Uterus (tissue), 4 donors: ENCODE results near the gene PSMC3. TPM values are rescaled to one million over a fixed set of nuclear protein-coding genes. Genes with fewer than 3 reads are reported as not detected.

ENCODE experiments used
- DNase-seq, 2 donors: peaks; one replicate each; pipeline ENCODE4 v3.0.0-alpha.2; 2019 to 2020
- H3K27ac ChIP-seq, 2 donors: fragments of 200-600 bp; sonication (generic); 1 replicate in 1 of 2; 2 replicates in 1 of 2; pipeline ENCODE4 v1.5.1; 2016 to 2018
- H3K27me3 ChIP-seq, 2 donors: fragments of 200-600 bp; sonication (generic); one replicate each; pipeline ENCODE4 v1.5.1; 2018 to 2019; ENCODE audit warnings: control low read depth in 1 of 2
- H3K36me3 ChIP-seq, 2 donors: fragments of 200-600 bp; sonication (generic); one replicate each; pipeline ENCODE4 v1.5.1; 2019; ENCODE audit warnings: control low read depth in 1 of 2
- H3K4me1 ChIP-seq, 2 donors: fragments of 200-600 bp; sonication (generic); one replicate each; pipeline ENCODE4 v1.5.1; 2018 to 2019; ENCODE audit warnings: control low read depth in 1 of 2
- H3K4me3 ChIP-seq, 2 donors: fragments of 200-600 bp; sonication (generic); 1 replicate in 1 of 2; 2 replicates in 1 of 2; pipeline ENCODE4 v1.5.1; 2018 to 2019; ENCODE audit warnings: mild to moderate bottlenecking in 1 of 2
- H3K9me3 ChIP-seq, 2 donors: fragments of 200-600 bp; sonication (generic); one replicate each; pipeline ENCODE4 v1.5.1; 2019; ENCODE audit warnings: control low read depth in 1 of 2
- POLR2A ChIP-seq, 2 donors: fragments of 450-650 bp; IDR thresholded peaks; one replicate each; pipeline ENCODE4 v1.6.1; 2016; ENCODE audit warnings: antibody characterized with exemption in 2 of 2, mild to moderate bottlenecking in 1 of 2, moderate library complexity in 1 of 2
- intact Hi-C: fragments of 100-400 bp; cut with DNase I; formaldehyde crosslinking; loops from one replicate; pipeline ENCODE4 v1.15.1; 2023; ENCODE audit warnings: low total_unique reads
- total RNA-seq, 4 donors: library from RNA; depleted of rRNA in 3 of 4; stranded (reverse); fragments of >200 nt in 3 of 4; gene quantifications; one replicate each; pipeline versions ENCODE4 v1.1.0 to v1.2.4, GENCODE V29; 2014 to 2023
- TF ChIP-seq, protein P1 (sequence below), 4 experiments: fragments of 200-600 bp in 2 of 4; fragments of 450-650 bp in 2 of 4; sonication (generic) in 2 of 4; IDR thresholded peaks; one replicate each; pipeline ENCODE4 v1.5.1; 2016 to 2019; ENCODE audit warnings: antibody characterized with exemption in 4 of 4, mild to moderate bottlenecking in 2 of 4, moderate library complexity in 1 of 4
- donor health status: DM: yes; HTN: yes; CAD: no.

PSMC3 gene
- total RNA-seq, 4 donors from 2014 or later = 43.8 to 161 (median 96.2) TPM

DNA sequence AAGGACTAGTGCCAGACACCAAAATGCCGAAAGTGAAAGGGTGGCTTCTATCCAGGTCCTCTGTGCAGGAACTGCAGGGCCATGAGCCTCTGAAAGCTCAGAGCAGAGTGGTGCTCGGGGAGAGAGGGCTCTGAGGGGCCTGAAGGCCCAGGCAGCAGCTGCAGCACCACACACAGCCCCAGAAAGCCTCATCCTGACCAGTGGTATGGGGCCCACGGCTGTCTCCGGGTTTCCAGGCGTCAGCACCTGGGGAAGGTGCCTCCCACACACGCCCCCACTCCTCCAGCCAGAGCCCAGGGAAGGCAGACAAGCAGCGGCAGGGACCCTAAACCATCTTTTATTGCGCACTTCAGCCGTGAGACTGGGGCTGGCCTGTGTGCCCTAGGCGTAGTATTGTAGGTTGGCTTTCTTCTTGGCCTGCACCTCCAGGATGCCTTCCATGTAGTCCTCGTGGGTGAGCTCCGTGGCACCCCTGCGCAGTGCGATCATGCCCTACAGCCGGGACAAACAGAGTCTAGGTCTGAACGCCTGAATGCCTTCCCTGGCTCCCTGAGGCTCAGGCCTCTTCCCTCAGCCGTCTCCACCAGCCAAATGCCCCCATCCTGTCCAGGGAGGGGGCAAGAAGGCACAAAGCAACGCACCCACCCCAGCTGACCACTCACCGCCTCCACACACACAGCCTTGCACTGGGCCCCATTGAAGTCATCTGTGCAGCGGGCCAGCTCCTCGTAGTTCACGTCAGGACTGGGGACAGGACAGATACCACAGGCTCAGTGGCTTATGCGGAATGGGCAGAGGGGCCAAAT, 7.6 kb downstream of the PSMC3 start:
- H3K4me3 ChIP-seq = no peak overlapping the region
- no peaks in the 10 kb centered on the region for H3K9me3 ChIP-seq
- no peak for TF ChIP-seq POLR2A (IDR thresholded peaks at IDR 0.05)
- TF ChIP-seq, protein P1, sequence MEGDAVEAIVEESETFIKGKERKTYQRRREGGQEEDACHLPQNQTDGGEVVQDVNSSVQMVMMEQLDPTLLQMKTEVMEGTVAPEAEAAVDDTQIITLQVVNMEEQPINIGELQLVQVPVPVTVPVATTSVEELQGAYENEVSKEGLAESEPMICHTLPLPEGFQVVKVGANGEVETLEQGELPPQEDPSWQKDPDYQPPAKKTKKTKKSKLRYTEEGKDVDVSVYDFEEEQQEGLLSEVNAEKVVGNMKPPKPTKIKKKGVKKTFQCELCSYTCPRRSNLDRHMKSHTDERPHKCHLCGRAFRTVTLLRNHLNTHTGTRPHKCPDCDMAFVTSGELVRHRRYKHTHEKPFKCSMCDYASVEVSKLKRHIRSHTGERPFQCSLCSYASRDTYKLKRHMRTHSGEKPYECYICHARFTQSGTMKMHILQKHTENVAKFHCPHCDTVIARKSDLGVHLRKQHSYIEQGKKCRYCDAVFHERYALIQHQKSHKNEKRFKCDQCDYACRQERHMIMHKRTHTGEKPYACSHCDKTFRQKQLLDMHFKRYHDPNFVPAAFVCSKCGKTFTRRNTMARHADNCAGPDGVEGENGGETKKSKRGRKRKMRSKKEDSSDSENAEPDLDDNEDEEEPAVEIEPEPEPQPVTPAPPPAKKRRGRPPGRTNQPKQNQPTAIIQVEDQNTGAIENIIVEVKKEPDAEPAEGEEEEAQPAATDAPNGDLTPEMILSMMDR (IDR thresholded peaks at IDR 0.05) = no peak
- intact Hi-C loops = no loop called here
- H3K4me1 ChIP-seq = peaks cover 4 to 22% of the 10 kb centered on the region in 2 donors
- no peaks in the 10 kb centered on the region for H3K36me3 ChIP-seq
- no peak overlapping the region for H3K27ac ChIP-seq
- H3K27me3 ChIP-seq = no peaks in the 10 kb centered on the region
- no peak for DNase-seq

DNA sequence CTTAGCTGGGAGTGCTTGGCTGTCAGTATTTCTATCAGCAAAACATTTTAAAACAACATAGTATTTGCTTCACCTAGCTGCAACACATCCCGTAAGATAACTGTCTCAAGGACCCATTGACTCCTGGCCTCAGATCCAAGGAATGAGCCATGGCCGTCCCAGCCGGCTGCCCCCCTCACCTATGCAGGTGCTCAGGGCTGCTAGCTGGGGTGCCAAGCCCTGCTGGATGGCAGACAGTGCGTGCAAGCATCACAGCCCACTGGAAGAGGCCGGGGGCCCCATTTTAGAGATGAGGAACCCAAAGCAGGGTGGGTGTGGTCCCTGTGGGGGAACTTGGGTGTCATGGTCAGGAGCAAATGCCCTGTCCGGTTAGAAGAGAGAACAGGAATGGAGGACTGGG, 8.5 kb downstream of the PSMC3 start:
- Histone ChIP-seq H3K27me3 (no peaks in the 10 kb centered on the region), H3K27ac (no peak overlapping the region), H3K4me3 (no peak overlapping the region), H3K4me1 (peaks cover 4 to 22% of the 10 kb centered on the region in 2 donors), H3K9me3 (no peaks in the 10 kb centered on the region), H3K36me3 (no peaks in the 10 kb centered on the region)
- DNase-seq = no peak
- no peak for TF ChIP-seq POLR2A (IDR thresholded peaks at IDR 0.05)
- TF ChIP-seq, protein P1 (IDR thresholded peaks at IDR 0.05) = no peak
- intact Hi-C loops = no loop called here

DNA sequence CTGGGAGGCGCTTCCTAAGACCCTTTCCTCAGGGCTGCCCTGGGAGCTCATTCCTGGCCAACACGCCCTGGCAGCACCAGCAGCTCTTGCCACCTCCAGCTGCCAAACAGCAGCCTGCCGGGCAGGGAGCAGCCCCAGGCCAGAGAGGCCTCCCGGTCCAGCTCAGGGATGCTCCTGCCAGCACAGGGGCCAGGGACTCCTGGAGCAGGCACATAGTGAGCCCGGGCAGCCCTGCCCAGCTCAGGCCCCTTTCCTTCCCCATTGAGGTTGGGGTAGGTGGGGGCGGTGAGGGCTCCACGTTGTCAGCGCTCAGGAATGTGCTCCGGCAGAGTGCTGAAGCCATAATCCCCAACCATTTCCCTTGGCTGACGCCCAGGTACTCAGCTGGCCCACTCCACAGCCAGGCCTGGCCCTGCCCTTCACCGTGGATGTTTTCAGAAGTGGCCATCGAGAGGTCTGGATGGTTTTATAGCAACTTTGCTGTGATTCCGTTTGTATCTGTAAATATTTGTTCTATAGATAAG, 10.2 kb downstream of the PSMC3 start:
- Histone ChIP-seq H3K4me3 (no peak overlapping the region), H3K27ac (peak overlapping the region; percentile 86 to 87), H3K9me3 (no peaks in the 10 kb centered on the region), H3K27me3 (no peaks in the 10 kb centered on the region), H3K4me1 (peaks cover 4 to 28% of the 10 kb centered on the region in 2 donors), H3K36me3 (no peaks in the 10 kb centered on the region)
- intact Hi-C loops = no loop called here
- TF ChIP-seq POLR2A (IDR thresholded peaks at IDR 0.05) = no peak
- TF ChIP-seq, protein P1 (IDR thresholded peaks at IDR 0.05) = no peak
- peak; percentile 89 to 90 for DNase-seq

DNA sequence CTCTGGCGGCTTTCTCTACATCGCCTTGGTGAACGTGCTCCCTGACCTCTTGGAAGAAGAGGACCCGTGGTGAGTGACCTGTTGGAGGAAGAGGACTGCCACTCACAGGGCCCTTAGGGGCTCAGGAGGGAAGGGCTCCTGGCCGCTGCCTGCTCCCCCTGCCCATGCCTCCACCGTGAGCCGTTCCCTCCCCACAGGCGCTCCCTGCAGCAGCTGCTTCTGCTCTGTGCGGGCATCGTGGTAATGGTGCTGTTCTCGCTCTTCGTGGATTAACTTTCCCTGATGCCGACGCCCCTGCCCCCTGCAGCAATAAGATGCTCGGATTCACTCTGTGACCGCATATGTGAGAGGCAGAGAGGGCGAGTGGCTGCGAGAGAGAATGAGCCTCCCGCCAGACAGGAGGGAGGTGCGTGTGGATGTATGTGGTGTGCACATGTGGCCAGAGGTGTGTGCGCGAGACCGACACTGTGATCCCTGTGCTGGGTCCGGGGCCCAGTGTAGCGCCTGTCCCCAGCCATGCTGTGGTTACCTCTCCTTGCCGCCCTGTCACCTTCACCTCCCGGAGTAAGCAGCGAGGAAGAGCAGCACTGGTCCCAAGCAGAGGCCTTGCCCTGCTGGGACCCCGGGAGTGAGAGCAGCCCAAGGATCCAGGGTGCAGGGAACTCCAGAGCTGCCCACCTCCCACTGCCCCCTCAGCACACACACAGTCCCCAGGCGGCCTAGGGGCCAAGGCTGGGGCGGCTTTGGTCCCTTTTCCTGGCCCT, 11.0 kb downstream of the PSMC3 start:
- Histone ChIP-seq H3K4me3 (no peak overlapping the region), H3K36me3 (no peaks in the 10 kb centered on the region), H3K9me3 (no peaks in the 10 kb centered on the region), H3K27ac (peak overlapping the region; percentile 86 to 87), H3K27me3 (no peaks in the 10 kb centered on the region), H3K4me1 (peaks cover 4 to 32% of the 10 kb centered on the region in 2 donors)
- TF ChIP-seq, protein P1 (IDR thresholded peaks at IDR 0.05) = no peak
- no peak for TF ChIP-seq POLR2A (IDR thresholded peaks at IDR 0.05)
- intact Hi-C loops = no loop called here
- DNase-seq = no peak

DNA sequence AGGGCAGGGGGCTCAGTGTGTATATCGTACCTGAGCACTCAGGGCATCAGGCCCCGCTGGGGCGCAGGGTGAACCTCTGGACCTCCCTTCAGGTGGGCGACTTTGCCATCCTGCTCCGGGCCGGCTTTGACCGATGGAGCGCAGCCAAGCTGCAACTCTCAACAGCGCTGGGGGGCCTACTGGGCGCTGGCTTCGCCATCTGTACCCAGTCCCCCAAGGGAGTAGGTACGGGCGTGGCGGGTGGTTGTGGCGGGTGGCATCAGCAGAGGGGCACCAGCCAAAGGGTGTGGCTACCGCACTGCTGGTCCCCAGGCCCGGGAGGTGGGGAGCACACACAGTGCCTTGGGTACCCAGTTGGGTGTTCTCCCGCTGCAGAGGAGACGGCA, 11.6 kb downstream of the PSMC3 start:
- Histone ChIP-seq H3K4me3 (no peak overlapping the region), H3K27ac (peak overlapping the region; percentile 86 to 87), H3K9me3 (no peaks in the 10 kb centered on the region), H3K36me3 (no peaks in the 10 kb centered on the region), H3K27me3 (no peaks in the 10 kb centered on the region), H3K4me1 (peaks cover 4 to 38% of the 10 kb centered on the region in 2 donors)
- intact Hi-C loops = no loop called here
- DNase-seq = no peak
- TF ChIP-seq, protein P1 (IDR thresholded peaks at IDR 0.05) = no peak
